ENCODE measurements around the gene ZNF587B. TPM values are rescaled to one million over a fixed set of nuclear protein-coding genes. Genes with fewer than 3 reads are reported as not detected.
"Not testable (repeated sequence)": the region's sequence is repeated elsewhere in the genome, so short reads cannot be mapped to it uniquely, and the experiment has no call there.

The ZNF587B gene
- total RNA-seq, 4 donors from 2014 or later: 15.0 to 28.6 (median 19.6) TPM

DNA sequence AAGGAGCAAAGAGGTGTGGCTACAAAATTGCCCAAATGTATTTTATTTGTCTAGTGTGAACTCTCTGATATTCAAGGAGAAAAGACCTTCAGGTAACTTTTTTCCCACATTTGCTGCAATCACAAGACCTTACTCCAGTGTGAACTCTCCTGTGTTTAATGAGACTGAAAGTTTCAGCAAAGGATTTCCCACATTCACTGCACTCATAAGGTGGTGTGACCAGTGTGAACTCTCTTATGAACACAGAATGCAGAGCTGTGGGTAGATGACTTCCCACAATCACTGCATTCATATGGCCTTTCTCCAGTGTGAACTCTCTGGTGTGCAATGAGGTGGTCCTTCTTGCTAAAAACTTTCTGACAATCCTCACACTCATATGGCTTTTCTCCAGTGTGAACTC, 42.4 kb downstream of the ZNF587B start:
- Histone ChIP-seq H3K4me1 (no peaks in the 10 kb centered on the region), H3K27me3 (no peaks in the 10 kb centered on the region), H3K9me3 (peaks cover 55% of the 10 kb centered on the region), H3K27ac (no peak overlapping the region), H3K4me3 (no peak overlapping the region), H3K36me3 (peaks cover 45% of the 10 kb centered on the region)
- DNase-seq (ENCODE audit: low spot score in 2 of 2): no peak
- TF ChIP-seq, protein P1, sequence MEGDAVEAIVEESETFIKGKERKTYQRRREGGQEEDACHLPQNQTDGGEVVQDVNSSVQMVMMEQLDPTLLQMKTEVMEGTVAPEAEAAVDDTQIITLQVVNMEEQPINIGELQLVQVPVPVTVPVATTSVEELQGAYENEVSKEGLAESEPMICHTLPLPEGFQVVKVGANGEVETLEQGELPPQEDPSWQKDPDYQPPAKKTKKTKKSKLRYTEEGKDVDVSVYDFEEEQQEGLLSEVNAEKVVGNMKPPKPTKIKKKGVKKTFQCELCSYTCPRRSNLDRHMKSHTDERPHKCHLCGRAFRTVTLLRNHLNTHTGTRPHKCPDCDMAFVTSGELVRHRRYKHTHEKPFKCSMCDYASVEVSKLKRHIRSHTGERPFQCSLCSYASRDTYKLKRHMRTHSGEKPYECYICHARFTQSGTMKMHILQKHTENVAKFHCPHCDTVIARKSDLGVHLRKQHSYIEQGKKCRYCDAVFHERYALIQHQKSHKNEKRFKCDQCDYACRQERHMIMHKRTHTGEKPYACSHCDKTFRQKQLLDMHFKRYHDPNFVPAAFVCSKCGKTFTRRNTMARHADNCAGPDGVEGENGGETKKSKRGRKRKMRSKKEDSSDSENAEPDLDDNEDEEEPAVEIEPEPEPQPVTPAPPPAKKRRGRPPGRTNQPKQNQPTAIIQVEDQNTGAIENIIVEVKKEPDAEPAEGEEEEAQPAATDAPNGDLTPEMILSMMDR (IDR thresholded peaks at IDR 0.05): no peak
- TF ChIP-seq POLR2AphosphoS5 (IDR thresholded peaks at IDR 0.05) (no peak), EP300 (IDR thresholded peaks at IDR 0.05) (no peak), POLR2A (IDR thresholded peaks at IDR 0.05) (no peak)

DNA sequence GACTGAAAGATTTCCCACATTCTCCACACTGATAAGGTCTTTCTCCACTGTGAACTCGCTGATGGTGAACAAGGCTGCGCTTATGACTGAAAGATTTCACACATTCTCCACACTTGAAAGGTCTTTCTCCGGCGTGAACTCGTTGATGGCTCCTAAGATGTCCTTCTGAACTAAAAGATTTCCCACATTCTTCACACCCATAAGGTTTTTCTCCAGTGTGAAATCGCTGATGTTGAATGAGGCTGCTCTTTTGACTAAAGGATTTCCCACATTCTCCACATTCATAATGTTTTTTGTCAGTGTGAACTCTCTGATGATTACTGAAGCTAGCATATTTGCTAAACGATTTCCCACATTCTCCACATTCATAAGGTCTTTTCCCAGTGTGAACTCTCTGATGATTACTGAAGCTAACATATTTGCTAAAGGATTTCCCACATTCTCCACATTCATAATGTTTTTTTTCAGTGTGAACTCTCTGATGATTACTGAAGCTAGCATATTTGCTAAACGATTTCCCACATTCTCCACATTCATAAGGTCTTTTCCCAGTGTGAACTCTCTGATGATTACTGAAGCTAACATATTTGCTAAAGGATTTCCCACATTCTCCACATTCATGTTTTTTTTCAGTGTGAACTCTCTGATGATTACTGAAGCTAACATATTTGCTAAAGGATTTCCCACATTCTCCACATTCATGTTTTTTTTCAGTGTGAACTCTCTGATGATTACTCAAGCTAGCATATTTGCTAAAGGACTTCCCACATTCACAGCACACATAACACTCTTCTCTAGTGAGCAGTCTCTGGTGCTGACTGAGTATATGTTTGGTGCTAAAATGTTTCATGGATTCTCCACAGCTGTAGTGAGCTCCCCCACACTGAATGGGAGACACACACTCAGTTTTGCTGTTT, 44.0 kb downstream of the ZNF587B start:
- DNase-seq (ENCODE audit: low spot score in 2 of 2); H3K27me3 ChIP-seq; H3K4me1 ChIP-seq; H3K27ac ChIP-seq; H3K4me3 ChIP-seq: not testable (repeated sequence)
- 97% methylated on average over 8 of the region's 8 CpGs for WGBS
- Histone ChIP-seq H3K9me3 (peaks cover 51% of the 10 kb centered on the region), H3K36me3 (peaks cover 45% of the 10 kb centered on the region)

DNA sequence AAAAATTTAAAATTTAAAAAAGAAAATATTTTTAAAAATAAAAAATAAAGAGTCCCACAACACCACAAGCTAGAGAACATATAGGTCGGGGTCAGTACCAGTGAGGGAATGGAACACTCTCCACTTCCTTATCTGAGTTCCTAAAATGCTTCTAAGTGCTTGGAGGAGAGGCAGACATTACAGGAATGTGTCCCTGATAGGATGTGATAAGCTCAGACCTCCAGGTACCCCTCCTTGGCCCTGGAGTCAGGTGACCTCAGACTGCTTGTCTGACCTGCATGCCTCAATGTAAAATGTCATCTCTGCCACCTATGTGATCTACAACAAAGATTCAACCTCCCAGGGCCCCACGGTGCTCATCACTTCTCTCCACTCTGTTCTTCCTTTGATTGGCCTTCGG, 55.9 kb downstream of the ZNF587B start:
- TF ChIP-seq POLR2AphosphoS5 (IDR thresholded peaks at IDR 0.05) (no peak), EP300 (IDR thresholded peaks at IDR 0.05) (no peak), POLR2A (IDR thresholded peaks at IDR 0.05) (no peak)
- TF ChIP-seq, protein P1 (IDR thresholded peaks at IDR 0.05): no peak
- Histone ChIP-seq H3K9me3 (no peaks in the 10 kb centered on the region), H3K27me3 (no peaks in the 10 kb centered on the region)

DNA sequence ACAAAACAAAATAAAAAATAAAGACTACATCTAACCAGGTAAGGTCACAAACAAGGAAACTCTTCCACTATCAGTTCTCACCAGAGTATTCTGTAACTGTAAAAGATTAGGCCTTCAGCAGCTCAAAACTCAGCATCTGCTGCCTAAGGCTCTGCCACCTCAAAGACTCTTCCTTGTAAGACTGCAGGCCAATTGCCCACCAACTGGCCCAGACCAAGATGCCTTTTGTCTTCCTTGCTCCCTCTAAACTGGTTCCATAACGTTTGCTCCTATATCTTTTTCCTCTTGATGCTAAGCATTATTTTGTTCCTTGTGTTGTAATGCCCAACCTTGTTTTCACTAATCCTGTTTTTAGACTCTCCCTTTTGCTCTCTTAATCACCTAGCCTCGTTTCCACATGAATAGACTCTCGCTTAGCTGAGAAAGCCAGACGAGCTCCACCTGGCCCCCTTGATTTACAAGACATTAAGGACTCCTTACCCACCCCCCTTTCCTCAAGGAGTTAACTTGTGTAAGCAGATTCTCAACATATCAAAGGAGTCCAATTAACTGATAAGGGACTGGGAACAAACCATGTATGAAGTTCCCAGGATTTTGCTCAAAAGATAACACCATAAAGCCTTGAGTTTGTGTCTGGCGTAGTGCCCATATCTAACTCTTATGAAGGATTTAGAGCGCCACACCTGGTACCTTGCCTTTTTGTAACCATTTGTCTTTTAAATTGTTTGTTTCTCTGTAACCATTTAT, 57.3 kb downstream of the ZNF587B start:
- H3K27me3 ChIP-seq: no peaks in the 10 kb centered on the region
- H3K4me3 ChIP-seq: peak overlapping the region; percentile 52

More for the DNA sequence above, 55.9 kb downstream of the ZNF587B start:
- peaks cover 6% of the 10 kb centered on the region for H3K4me1 ChIP-seq
- no peak for DNase-seq (ENCODE audit: low spot score in 2 of 2)
- no peak overlapping the region for H3K4me3 ChIP-seq
- H3K27ac ChIP-seq: no peak overlapping the region
- peaks cover 15% of the 10 kb centered on the region for H3K36me3 ChIP-seq
- WGBS: 88% methylated on average over 3 of the region's 3 CpGs

DNA sequence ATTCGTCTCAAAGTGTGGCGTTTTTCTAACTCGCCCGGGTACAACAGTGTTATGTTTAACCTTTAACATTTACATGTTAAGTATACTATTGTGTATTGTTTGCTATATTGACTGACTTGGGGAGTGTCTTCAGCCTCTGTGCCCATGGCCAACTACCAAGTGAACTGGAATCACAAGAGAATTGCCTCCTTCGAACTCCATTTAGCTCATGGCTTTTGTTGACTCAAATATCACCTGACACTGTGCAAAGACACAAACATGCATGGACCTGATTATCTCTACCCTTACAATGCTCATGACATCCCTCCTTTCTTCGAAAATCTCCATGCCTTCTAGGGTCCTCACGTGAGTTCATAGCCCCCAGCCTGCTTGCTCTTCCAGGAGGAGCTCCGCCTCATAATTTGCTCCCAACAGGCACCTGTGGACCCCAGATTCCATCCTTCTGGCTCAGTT, 58.0 kb downstream of the ZNF587B start:
- Histone ChIP-seq H3K9me3 (no peaks in the 10 kb centered on the region), H3K27ac (peak overlapping the region; percentile 77), H3K27me3 (no peaks in the 10 kb centered on the region), H3K4me1 (peaks cover 6% of the 10 kb centered on the region), H3K4me3 (peak overlapping the region; percentile 52), H3K36me3 (peaks cover 12% of the 10 kb centered on the region)
- TF ChIP-seq POLR2AphosphoS5 (IDR thresholded peaks at IDR 0.05): no peak
- no peak for TF ChIP-seq EP300 (IDR thresholded peaks at IDR 0.05)
- TF ChIP-seq, protein P1 (IDR thresholded peaks at IDR 0.05): no peak
- no peak for TF ChIP-seq POLR2A (IDR thresholded peaks at IDR 0.05)
- 2% methylated on average over 8 of the region's 8 CpGs for WGBS
- no peak for DNase-seq (ENCODE audit: low spot score in 2 of 2)

More for the DNA sequence above, 57.3 kb downstream of the ZNF587B start:
- no peak for DNase-seq (ENCODE audit: low spot score in 2 of 2)
- Histone ChIP-seq H3K36me3 (peaks cover 15% of the 10 kb centered on the region), H3K9me3 (no peaks in the 10 kb centered on the region), H3K4me1 (peaks cover 6% of the 10 kb centered on the region), H3K27ac (no peak overlapping the region)
- WGBS: 24% methylated on average over 6 of the region's 6 CpGs
- no peak for TF ChIP-seq EP300 (IDR thresholded peaks at IDR 0.05)
- TF ChIP-seq, protein P1 (IDR thresholded peaks at IDR 0.05): no peak
- no peak for TF ChIP-seq POLR2AphosphoS5 (IDR thresholded peaks at IDR 0.05)
- no peak for TF ChIP-seq POLR2A (IDR thresholded peaks at IDR 0.05)

Data from suprapubic skin (tissue), 4 donors.